ENCODE results near the gene SKI.

The SKI gene

DNA sequence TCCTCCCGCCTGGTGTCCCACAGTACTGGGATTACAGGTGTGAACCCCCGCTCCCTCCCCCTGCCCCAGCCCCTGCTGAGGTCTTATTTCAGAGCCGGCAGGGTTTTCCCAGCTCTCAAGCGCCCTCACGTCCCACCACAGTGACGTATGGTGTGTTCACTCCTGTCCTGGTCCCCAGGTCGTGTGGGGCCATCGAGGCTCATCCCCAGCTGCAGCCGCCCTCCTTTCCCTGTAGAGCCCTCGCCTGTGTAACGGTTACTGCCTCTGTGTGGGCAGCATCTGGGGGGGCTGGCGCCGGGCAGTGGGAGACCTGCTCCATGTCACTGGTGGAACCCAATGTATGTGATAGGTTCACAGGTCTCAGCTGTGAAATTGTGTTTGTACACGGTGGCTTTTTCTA lies 23.2 kb downstream of the SKI start:
- no peak for DNase-seq (ENCODE audit: low read depth)
- no peak overlapping the region for H3K4me3 ChIP-seq (ENCODE audit: low read length)
- TF ChIP-seq, protein P1, sequence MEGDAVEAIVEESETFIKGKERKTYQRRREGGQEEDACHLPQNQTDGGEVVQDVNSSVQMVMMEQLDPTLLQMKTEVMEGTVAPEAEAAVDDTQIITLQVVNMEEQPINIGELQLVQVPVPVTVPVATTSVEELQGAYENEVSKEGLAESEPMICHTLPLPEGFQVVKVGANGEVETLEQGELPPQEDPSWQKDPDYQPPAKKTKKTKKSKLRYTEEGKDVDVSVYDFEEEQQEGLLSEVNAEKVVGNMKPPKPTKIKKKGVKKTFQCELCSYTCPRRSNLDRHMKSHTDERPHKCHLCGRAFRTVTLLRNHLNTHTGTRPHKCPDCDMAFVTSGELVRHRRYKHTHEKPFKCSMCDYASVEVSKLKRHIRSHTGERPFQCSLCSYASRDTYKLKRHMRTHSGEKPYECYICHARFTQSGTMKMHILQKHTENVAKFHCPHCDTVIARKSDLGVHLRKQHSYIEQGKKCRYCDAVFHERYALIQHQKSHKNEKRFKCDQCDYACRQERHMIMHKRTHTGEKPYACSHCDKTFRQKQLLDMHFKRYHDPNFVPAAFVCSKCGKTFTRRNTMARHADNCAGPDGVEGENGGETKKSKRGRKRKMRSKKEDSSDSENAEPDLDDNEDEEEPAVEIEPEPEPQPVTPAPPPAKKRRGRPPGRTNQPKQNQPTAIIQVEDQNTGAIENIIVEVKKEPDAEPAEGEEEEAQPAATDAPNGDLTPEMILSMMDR (conservative IDR thresholded peaks at IDR 0.05; ENCODE audit: low read length): no peak

DNA sequence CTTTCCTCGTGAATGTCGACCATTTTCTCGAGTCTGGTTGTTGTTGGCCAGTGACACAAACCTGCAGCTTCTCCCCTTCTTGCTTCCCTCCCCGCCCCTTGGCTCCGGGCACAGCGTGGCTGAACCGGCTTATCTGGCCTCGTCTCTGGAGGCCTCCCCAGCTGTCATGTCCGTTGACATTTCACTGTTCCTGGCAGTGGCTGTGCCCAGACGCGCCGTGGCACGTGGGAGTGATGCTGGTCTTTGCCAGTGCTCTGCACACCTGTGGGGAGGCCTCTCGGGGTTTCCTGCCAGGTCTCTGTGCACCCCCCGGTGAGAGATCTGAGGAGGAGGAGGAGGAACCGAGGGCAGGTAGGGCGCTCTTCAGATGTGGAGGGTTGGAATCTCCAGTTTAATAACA lies 23.7 kb downstream of the SKI start:
- no peak overlapping the region for H3K4me3 ChIP-seq (ENCODE audit: low read length)
- TF ChIP-seq, protein P1 (conservative IDR thresholded peaks at IDR 0.05; ENCODE audit: low read length): no peak
- no peak for DNase-seq (ENCODE audit: low read depth)

DNA sequence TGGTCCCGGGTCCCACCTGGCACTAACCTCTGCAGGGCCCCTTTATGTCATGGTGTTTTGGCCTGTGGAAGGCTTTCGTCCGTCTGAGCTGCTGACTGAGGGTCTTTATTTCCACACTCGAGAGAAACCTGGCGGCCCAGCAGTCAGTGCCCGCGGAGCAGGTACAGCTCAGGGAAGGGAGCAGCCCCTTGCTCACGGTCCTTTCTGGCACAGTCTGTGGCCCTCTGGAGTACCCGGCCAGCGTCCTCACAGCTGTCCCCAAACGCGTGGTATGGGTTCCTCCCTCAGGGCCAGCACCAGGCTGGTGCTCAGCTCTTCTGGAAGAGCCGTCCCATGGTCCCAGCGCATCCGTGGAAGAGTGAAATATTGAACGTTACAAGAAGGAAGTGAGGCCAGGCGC lies 24.3 kb downstream of the SKI start:
- no peak overlapping the region for H3K4me3 ChIP-seq (ENCODE audit: low read length)
- TF ChIP-seq, protein P1 (conservative IDR thresholded peaks at IDR 0.05; ENCODE audit: low read length): no peak
- DNase-seq (ENCODE audit: low read depth): no peak

DNA sequence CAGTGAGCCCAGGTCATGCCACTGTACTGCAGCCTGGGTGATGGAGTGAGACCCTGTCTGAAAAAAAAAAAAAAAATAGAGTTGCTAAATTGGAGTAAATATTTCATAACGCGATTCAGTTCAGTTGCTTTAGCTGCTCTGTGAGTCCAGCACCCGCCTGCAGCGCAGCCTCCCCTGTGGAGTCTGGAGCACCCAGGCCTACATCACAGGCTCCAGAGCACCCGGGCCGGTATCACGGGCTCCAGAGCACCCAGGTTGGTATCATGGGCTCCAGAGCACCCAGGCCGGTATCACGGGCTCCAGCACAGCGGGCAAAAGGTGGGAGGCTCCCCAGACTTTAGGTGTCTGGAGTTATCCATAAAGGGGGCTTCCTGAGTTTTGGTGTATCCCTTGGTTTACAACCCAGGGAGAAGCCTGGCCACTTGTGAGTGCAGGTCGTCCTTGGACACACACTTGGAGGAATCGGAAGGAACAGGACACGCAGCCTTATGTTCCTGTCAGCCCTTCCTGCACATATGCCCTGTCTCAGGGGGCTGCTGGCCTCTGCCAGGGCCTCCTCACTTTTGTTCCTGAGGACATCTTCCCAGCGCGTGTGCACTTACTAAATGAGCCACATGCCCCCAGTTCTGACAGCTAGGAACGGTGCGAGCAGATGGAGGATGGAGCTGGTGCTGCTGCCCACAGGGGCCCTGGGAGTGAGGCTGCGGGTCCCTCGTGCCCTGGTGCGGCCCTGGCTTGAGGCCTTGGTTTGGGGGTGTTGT lies 25.1 kb downstream of the SKI start:
- no peak overlapping the region for H3K4me3 ChIP-seq (ENCODE audit: low read length)
- no peak for DNase-seq (ENCODE audit: low read depth)
- TF ChIP-seq, protein P1 (conservative IDR thresholded peaks at IDR 0.05; ENCODE audit: low read length): no peak

DNA sequence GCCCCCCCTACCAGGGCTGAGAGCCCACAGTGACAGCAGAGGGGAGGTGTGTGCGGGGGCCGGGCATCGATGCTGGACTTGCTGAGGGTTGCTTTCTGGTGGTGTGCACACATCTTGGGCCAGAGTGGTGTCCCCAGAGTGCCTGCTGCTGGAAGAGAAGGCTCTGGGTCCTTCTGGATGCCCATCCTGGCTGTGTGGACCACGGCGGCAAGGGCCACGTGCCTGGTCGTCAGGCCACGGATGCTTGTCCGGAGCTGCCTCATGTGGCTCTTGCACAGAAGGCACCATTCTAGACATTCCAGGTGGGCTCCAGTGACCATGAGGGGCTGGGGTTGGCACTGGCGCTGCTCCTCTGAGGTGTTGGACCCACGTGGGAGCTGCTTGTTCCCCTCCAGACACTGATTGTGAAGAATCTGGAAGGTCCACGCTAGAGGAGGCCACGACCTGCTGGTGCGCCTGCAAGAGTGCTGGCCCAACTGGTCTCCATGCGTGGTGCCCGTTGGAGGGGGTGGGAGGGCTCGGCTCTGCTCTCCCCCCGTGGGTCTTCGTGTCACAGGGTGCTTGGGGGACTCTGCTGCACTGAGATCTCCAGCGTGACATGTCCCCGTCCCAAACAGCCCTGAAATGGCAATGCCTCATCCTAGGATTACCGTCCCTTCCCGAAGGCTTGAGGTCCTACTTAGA lies 25.8 kb downstream of the SKI start:
- TF ChIP-seq, protein P1 (conservative IDR thresholded peaks at IDR 0.05; ENCODE audit: low read length): no peak
- no peak overlapping the region for H3K4me3 ChIP-seq (ENCODE audit: low read length)
- DNase-seq (ENCODE audit: low read depth): no peak

DNA sequence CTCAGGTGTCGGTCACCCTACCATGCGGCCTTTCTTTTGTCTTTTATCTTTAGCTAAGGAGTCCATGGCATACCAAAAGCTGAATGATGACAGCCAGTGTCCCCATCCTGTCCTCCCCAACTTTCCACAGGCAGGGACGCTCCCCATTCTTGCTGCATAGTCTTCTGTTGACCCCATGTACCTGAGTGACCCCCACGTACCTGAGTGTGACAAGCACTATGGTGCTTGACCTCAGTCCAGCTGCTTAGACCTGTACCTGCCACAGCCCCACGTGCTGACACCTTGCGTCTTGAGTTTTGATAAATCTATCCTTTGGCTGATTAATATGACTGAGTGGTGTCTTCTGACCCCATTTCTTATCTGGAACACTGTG lies 26.9 kb downstream of the SKI start:
- no peak overlapping the region for H3K4me3 ChIP-seq (ENCODE audit: low read length)
- no peak for DNase-seq (ENCODE audit: low read depth)
- TF ChIP-seq, protein P1 (conservative IDR thresholded peaks at IDR 0.05; ENCODE audit: low read length): no peak

Data from AG10803 (cell line).